IPS-18c (cell line): Measurements from ENCODE around the gene DUSP9.
"Not testable (repeated sequence)": the region's sequence is repeated elsewhere in the genome, so short reads cannot be mapped to it uniquely, and the experiment has no call there.

Experiments used
- H3K4me3 ChIP-seq: 2 replicates; pipeline ENCODE4 v1.7.0; 2013; ENCODE audit warnings: low read depth, mild to moderate bottlenecking, low read length, moderate library complexity; ENCODE audit not compliant: insufficient read depth
- H3K9me3 ChIP-seq: one replicate; pipeline ENCODE4 v1.6.1; 2013; ENCODE audit warnings: mild to moderate bottlenecking, low read length, moderate library complexity; ENCODE audit not compliant: control insufficient read depth, insufficient read depth

The DUSP9 gene

GRCh38 chrX:153691032-153691827 lies 44.2 kb downstream of the DUSP9 start:
- H3K9me3 ChIP-seq: peaks cover 11% of the 10 kb centered on the region
- H3K4me3 ChIP-seq: not testable (repeated sequence)

GRCh38 chrX:153692003-153692402 lies 45.0 kb downstream of the DUSP9 start:
- H3K4me3 ChIP-seq: no peak overlapping the region
- H3K9me3 ChIP-seq: peaks cover 9% of the 10 kb centered on the region

GRCh38 chrX:153692611-153693156 lies 45.7 kb downstream of the DUSP9 start:
- H3K9me3 ChIP-seq: peaks cover 6% of the 10 kb centered on the region
- H3K4me3 ChIP-seq: no peak overlapping the region

- H3K9me3 ChIP-seq: peaks cover 6% of the 10 kb centered on the region
- H3K4me3 ChIP-seq: no peak overlapping the region
These were observed 46.4 kb downstream of the DUSP9 start for GRCh38 chrX:153693216-153694086.

- not testable (repeated sequence) for H3K9me3 ChIP-seq, H3K4me3 ChIP-seq
These were observed 47.3 kb downstream of the DUSP9 start for GRCh38 chrX:153694256-153694655.

GRCh38 chrX:153694687-153695270 lies 47.8 kb downstream of the DUSP9 start:
- Histone ChIP-seq H3K9me3 (peaks cover 6% of the 10 kb centered on the region), H3K4me3 (no peak overlapping the region)

- Histone ChIP-seq H3K9me3 (peaks cover 6% of the 10 kb centered on the region), H3K4me3 (no peak overlapping the region)
These were observed 49.1 kb downstream of the DUSP9 start for GRCh38 chrX:153696100-153696499.

GRCh38 chrX:153696538-153696937 lies 49.5 kb downstream of the DUSP9 start:
- not testable (repeated sequence) for H3K9me3 ChIP-seq, H3K4me3 ChIP-seq

GRCh38 chrX:153696986-153697722 lies 50.2 kb downstream of the DUSP9 start:
- not testable (repeated sequence) for H3K9me3 ChIP-seq, H3K4me3 ChIP-seq

GRCh38 chrX:153697924-153698865 lies 51.2 kb downstream of the DUSP9 start:
- no peak overlapping the region for H3K4me3 ChIP-seq
- no peaks in the 10 kb centered on the region for H3K9me3 ChIP-seq

- H3K9me3 ChIP-seq: not testable (repeated sequence)
These were observed 52.3 kb downstream of the DUSP9 start for GRCh38 chrX:153699210-153699783.

GRCh38 chrX:153699784-153700371 lies 52.9 kb downstream of the DUSP9 start:
- not testable (repeated sequence) for H3K4me3 ChIP-seq, H3K9me3 ChIP-seq

More at GRCh38 chrX:153699210-153699783, 52.3 kb downstream of the DUSP9 start:
- not testable (repeated sequence) for H3K4me3 ChIP-seq

- H3K4me3 ChIP-seq: no peak overlapping the region
- peaks cover 8% of the 10 kb centered on the region for H3K9me3 ChIP-seq
These were observed 53.5 kb downstream of the DUSP9 start for GRCh38 chrX:153700376-153700945.
